NCI-H1694 (cell line): ENCODE data around the gene KHNYN.

Experiments used
- DNase-seq: peaks from one replicate; lab custom pipeline; 2025; lab: John Stamatoyannopoulos, UW

Gene KHNYN

DNA sequence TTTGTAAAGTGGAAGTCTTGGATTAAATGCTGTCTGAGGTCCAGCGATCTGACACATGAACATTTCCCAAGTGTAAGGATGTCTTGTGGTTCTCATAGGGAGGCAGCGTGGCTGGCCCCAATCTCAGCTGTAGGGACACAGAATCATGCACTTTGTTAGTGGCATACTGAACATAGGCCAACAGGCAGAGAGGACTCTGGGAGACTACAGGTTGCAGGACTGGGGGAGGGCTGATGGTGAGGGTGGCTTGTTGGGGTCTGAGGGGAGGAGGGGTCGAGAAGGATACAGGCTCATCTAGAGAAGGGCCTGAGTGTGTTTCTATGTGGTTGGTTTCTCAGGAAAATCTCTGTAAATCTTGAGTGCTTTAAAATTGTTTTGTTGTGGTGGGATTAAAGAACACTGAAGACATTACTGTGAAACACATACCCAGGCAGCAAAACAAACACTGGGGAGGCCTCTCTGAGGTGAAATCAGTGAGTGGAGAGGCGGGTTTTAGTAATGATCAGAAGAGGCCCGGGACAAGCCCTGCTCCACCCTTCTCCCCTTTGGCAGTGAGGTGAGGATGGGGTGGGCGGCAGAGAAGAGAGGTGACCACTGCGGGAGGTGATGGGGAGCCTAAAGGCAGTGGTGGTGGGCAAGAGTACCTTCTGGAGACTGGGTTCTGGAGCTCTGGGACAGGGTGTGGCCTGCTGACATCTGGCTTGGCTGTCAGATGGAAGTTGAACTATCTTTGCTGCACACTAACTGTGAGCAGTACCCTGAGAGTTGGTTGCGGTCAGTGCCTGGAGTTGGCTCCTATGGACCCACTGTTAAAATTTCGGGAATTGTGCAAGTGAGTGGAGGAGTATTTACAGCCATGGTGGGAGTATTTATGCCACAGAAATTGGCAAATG lies 27.7 kb upstream of the KHNYN start:
- DNase-seq, result no peak

DNA sequence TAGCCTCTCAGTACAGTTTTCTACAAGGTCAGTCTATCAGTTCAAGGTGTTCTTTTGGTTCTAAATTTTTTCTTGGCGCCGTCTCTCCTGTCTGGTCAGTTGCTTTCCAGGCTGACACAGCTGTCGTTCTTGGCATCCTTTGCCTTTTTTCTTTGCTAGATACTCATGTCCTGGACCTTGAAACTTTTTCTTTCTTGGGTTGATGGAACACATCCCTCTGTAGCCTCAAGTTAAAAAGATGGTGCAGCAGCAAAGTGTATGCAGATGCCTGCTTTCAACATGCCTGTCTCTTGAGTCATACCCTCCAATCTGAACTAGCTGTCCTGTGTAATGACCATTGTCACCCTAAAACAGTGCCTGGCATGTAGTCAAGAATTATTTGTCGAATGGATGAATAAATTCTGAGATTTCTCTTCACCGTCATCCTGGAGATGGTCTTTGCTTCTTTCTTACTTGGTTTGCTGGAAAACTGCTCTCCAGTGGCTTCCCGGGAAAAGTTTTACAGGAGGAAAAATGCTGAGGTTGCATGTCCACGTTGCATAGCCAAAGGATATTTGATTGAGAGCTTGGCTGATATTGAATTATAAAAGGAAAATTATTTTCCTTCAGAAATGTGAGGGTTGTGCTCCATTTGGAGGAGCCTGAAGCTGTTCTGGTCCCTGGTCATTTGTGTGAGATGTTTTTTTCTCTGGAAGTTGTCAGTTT lies 26.3 kb upstream of the KHNYN start:
- no peak for DNase-seq

DNA sequence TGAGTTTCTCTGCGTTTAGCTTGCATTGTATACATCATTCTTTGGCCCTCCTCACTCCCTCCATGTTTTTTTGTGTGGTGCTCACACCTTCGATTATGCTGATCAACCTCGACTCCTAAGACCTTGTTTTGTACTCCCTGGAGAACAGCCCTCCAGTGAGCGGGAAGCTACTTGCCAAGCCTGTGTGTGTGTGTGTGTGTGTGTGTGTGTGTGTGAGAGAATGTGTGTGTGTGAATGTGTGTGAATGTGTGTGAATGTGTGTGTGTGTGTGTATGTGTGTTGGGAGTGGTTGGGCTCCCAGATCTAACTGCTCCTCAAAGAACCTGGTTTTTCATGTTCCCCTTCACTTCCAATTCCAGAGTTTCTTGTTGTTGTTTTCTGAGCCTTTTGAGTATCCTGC lies 24.9 kb upstream of the KHNYN start:
- no peak for DNase-seq

DNA sequence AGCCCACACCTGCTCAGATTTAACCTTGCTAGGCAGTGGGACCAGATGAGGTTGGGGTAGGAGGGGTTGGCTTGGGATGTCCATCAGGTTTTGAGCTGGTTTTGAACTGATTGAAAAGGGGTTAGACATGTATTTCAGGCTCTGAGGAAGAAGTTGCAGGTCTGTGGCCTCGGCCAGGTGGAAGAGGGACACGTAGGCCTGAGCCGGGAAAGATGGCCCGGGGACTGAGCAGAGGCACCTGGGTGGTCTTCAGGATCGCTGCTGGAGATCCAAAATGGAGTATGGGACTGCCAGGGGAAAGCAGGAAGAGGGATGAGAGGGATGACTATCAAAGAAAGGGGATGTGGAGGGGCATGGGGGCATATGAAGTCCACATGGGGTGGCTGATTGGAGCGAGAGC lies 23.3 kb upstream of the KHNYN start:
- no peak for DNase-seq

DNA sequence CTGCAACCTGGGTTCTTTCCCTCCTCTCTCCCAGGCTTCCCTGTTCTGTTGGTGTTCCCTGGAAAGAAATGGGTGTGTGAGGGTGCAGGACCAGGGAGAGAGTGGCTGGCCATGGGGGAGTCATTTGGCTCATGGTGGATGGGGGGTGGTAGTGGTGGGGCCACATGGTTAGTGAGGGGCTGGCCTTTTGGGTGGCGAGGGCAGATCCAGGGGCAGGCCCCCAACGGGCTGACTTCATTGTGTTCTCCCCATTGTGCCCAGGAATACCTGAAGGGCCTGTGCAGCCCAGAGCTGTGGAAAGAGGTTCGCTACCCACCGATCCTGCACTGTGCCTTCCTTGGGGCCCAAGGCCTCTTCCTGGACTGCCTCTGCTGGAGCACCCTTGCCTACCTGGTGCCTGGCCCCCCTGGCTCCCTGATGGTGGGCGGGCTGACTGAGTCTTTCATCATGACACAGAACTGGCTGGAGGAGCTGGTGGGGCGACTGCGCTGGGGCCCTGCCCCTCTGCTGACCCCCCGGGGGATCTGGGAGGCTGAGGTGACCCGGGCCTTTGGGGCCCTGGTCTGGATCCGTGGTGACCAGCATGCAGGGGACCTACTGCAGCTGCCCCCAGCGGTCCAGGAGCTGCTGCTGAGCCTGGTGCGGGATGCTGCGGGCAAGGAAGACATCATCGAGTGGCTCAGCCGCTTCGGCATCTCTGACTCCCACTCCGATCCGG lies 22.0 kb upstream of the KHNYN start:
- no peak for DNase-seq

DNA sequence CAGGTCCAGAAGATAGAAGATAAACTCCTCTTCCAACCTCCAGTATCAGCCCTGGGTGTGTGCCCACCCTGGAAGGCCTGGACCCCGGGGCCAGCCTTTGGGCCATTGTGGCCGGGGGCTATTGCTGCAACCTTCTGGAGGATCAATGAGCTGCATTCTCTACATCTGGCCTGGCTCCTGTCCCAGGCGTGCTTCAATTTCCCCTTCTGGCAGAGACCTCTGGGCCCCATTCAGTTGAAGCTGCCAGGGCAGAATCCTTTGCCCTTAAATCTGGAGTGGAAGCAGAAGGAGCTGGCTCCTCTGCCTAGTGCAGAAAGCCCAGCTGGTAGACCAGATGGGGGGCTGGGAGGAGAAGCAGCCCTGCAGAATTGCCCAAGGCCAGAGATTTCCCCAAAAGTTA lies 21.0 kb upstream of the KHNYN start:
- DNase-seq, result peak; percentile 86

DNA sequence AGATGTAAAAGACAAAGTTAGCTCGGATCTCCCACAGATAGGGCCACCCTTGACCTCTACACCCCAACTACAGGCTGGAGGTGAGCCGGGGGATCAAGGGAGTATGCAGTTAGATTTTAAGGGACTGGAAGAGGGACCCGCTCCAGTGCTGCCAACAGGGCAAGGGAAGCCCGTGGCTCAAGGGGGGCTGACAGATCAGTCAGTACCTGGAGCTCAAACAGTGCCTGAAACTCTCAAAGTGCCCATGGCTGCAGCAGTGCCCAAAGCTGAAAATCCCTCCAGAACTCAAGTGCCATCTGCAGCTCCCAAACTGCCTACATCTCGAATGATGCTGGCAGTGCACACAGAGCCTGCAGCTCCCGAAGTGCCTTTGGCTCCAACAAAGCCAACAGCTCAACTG lies 20.6 kb upstream of the KHNYN start:
- no peak for DNase-seq

DNA sequence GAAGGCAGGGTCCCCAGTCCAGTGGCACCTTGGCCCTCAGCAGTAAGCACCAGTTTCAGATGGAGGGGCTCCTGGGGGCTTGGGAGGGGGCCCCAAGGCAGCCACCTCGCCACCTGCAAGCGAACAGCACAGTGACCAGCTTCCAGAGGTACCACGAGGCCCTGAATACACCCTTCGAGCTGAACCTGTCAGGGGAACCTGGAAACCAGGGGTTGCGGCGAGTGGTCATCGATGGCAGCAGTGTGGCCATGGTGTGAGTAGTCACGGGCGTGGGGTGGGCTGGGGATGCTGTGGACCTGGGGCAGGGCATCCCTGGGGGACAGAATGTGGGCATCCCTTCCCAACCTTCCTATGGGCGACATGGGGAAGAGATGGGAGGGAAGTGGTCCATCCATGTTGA lies 19.8 kb upstream of the KHNYN start:
- no peak for DNase-seq

DNA sequence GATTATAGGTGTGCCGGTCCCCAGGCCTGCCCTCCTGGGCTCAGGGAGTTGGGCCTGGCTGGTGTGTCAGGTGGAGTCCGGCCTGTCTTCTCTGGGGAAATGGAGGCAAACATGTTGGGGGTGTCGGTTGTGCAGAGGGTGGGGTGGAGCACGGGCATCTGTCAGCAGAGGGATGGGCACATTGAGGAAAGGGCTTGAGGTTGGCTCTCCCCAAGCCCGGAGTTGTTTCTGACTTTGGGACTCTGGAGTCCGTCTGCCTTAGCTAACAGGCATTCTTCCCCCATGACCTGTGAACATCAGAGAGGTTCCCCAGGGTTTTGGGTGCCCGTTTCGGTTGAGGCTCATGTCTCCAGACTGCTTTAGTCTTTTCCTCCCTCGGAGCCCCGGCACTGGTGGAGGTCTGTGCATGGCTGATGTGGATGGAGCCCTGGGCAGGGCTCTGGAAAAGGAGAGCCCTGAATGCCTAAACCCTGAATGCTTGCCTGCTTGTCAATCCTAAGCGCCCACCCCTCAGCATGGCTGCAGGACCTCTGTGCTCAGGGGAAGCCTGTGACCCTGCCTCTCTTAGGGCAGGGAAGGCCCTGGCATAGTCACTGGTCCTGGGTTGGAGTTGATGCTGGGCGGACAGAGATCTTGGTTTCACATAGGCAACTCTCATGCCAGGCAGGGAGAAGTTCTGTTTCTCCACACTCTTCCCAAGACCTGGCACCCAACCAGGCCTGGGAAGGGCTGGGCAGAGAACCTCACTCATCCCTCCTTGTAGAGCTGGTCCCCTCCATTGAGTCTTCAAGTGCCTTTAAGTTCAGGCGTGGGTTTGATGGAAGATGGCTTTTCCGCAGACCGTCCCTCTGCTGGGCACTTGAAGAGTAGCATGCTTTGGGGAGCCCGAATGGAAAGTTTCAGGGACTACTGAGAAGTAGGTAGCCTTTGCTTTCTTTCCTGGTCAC lies 18.0 kb upstream of the KHNYN start:
- peak; percentile 41 for DNase-seq

DNA sequence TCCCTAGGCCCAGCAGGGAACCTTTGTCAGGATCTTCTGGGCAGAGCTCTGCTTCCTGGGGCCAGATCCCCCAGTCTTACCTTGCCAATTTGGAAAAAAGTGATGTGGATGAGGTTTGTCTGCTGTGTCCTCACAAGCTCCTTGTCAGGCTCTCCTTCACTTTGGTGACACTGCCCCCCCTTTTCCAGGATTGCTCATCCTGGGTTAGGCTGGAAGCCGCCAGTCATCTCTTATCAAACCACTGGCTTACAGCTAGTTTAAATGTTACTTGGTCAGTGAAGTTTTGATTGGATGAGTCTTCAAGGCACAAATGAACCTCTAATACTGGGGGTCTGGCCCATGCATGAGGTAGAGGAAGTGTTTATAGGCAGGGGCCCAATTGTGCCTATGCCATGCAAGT lies 15.7 kb upstream of the KHNYN start:
- DNase-seq, result no peak

DNA sequence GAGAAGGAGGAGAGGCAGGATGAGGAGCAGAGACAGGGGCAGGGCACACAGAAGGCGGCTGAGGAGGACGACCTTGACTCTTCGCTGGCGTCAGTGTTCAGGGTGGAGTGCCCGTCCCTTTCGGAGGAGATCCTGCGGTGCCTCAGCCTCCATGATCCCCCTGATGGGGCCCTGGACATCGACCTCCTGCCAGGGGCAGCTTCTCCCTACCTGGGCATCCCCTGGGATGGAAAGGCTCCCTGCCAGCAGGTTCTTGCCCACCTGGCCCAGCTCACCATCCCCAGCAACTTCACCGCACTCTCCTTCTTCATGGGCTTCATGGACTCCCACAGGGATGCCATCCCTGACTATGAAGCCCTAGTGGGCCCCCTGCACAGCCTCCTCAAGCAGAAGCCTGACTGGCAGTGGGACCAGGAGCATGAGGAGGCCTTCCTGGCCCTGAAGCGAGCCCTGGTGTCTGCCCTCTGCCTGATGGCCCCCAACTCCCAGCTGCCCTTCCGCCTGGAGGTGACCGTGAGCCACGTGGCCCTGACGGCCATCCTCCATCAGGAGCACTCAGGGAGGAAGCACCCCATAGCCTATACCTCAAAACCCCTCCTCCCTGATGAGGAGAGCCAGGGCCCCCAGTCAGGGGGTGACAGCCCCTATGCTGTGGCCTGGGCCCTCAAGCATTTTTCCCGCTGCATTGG lies 14.9 kb upstream of the KHNYN start:
- DNase-seq, result no peak

DNA sequence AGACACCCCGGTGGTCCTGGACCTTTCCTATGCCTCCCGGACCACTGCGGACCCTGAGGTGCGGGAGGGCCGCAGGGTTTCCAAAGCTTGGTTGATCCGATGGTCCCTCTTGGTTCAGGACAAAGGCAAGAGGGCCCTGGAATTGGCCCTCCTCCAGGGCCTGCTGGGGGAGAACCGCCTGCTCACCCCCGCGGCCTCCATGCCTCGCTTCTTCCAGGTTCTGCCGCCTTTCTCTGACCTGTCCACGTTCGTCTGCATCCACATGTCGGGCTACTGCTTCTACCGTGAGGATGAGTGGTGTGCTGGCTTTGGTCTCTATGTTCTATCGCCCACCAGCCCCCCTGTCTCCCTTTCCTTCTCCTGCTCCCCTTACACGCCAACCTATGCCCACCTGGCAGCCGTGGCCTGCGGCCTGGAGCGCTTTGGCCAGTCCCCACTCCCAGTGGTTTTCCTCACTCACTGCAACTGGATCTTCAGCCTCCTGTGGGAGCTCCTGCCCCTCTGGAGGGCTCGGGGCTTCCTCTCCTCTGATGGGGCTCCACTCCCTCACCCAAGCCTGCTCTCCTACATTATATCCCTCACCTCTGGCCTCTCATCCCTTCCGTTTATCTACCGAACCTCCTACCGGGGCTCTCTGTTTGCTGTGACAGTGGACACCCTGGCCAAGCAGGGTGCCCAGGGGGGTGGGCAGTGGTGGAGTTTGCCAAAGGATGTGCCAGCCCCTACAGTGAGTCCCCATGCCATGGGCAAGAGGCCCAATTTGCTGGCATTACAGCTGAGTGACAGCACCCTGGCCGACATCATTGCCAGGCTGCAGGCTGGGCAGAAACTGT lies 14.1 kb upstream of the KHNYN start:
- DNase-seq, result no peak

DNA sequence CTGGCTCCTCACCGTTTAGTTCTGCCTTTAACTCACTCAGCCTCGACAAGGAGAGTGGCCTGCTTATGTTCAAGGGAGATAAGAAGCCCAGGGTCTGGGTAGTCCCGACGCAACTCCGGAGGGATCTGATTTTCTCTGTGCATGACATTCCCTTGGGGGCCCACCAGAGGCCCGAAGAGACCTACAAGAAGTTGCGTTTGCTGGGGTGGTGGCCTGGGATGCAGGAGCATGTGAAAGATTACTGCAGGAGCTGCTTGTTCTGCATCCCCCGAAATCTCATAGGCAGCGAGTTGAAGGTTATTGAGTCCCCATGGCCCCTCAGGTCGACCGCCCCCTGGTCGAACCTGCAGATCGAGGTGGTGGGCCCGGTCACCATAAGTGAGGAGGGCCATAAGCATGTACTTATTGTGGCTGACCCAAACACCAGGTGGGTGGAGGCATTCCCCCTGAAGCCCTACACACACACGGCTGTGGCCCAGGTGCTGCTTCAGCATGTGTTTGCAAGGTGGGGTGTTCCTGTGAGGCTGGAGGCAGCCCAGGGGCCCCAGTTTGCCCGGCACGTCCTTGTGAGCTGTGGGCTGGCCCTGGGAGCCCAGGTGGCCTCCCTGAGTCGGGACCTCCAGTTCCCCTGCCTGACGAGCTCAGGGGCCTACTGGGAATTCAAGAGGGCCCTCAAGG lies 13.4 kb upstream of the KHNYN start:
- no peak for DNase-seq

DNA sequence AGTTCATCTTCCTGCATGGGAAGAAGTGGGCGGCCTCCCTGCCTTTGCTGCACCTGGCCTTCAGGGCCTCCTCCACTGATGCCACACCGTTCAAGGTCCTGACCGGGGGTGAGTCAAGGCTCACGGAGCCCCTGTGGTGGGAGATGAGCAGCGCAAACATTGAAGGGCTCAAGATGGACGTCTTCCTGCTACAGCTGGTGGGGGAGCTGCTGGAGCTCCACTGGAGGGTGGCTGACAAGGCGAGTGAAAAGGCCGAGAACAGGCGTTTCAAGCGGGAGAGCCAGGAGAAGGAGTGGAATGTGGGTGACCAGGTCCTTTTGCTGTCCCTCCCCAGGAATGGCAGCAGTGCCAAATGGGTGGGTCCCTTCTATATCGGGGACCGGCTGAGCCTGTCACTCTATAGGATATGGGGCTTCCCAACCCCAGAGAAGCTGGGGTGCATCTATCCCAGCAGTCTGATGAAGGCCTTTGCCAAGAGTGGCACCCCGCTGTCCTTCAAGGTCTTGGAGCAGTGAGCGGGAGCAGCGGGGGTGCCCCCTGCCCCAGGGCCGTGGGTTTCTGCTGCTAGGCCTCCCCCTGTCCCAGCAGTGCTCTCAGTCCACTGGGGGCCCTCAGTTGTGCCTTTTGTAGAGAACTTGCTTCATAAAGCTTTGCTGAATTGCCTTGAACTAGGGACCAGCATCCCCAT lies 12.7 kb upstream of the KHNYN start:
- no peak for DNase-seq

DNA sequence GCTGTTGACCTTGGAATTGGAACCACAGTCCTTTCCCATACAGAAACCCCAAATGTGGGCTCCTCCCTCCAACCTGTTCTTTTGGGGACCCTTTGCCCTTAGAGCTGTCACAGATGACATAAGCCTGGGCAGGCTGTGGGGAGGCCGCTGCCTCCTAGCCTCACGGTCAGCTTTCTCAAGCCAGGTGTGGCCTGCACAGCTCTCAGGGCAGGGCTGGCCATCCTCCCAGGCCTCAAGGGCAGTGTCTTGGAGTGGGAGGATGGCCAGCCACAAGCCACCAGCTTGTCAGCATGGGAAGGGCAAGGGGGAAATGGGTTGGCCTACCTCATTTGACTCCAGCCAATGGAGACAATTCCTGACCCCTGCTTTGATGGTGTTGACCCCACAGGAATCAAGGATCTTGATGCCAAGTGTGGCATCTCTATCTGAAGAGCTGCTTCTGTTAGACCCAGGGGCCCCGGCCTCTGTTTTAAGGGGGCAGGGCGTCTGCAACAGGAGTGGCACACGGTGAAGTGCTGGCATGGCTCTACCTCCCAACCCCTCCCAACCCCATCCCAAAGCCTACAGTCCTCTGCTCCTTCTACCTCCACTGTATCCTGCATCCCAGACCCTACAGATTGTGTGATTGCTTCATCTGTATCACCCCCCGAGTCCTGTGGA lies 11.8 kb upstream of the KHNYN start:
- no peak for DNase-seq

DNA sequence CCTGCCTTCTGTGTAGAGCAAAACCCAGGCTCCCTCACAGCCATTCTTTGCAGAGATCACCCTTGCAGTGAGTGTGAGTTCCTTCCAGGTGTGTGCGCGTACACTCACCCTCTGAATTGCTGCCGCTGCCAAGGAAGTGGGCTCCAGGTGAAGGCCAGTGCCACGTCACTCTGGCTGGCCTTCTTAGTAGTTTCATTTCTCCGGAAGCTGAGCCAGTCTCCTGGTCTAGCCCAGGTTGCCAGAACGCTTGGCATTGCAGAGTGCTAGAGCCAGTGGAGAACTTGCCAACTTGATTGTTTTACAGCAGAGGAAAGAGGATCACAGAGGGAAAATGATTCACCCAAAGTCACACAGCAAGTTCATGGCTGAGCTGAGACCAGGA lies 11.3 kb upstream of the KHNYN start:
- no peak for DNase-seq

DNA sequence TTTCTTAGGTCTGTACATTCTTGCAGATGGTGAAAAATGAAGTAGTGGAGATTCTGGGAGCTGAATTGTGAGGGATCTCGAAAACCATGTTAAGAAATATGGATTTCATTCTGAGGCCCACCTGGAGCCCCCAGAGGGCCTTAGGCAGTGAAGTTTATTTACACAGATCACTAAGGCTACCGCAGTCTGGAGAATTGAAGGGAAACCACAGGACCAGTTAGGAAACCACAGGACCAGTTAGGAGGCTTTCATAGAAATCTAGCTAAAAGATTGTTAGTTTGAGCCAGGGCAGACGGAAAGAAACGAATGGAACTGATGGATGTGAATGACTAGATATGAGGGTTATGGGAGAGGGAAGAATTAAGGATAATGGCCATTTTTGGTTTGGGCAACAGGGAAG lies 7.5 kb upstream of the KHNYN start:
- DNase-seq, result no peak
